Ascending aorta (tissue), 2 donors: ENCODE measurements around the gene SEMA3G. TPM values are rescaled to one million over a fixed set of nuclear protein-coding genes. Genes with fewer than 3 reads are reported as not detected.

ENCODE experiments used
- DNase-seq, 2 donors: peaks; one replicate each; pipeline ENCODE4 v3.0.0-alpha.2; 2019; ENCODE audit warnings: low spot score in 2 of 2
- H3K27ac ChIP-seq, 2 donors: fragments of 200-600 bp; sonication (generic); one replicate each; pipeline ENCODE4 v1.5.1; 2016 to 2017; ENCODE audit warnings: mild to moderate bottlenecking in 1 of 2
- H3K27me3 ChIP-seq: fragments of 200-600 bp; sonication (generic); one replicate; pipeline ENCODE4 v1.5.1; 2017
- H3K36me3 ChIP-seq, 2 donors: fragments of 200-600 bp; sonication (generic); one replicate each; pipeline ENCODE4 v1.5.1; 2016
- H3K4me1 ChIP-seq, 2 donors: fragments of 200-600 bp; sonication (generic); one replicate each; pipeline ENCODE4 v1.5.1; 2016 to 2017; ENCODE audit warnings: mild to moderate bottlenecking in 1 of 2
- H3K4me3 ChIP-seq, 2 donors: fragments of 200-600 bp; sonication (generic); one replicate each; pipeline ENCODE4 v1.5.1; 2016 to 2017; ENCODE audit warnings: mild to moderate bottlenecking in 1 of 2
- H3K9me3 ChIP-seq, 2 donors: fragments of 200-600 bp; sonication (generic); one replicate each; pipeline ENCODE4 v1.5.1; 2016
- intact Hi-C: fragments of 100-400 bp; cut with DNase I; formaldehyde crosslinking; loops from one replicate; pipeline ENCODE4 v1.15.1; 2023
- total RNA-seq: library from RNA; depleted of rRNA; stranded (reverse); fragments of >200 nt; gene quantifications from one replicate; pipeline ENCODE4 v1.1.0, GENCODE V29; 2016
- TF ChIP-seq, protein P1 (sequence below), 3 experiments: fragments of 200-600 bp in 2 of 3; fragments of 450-650 bp in 1 of 3; sonication (generic) in 2 of 3; IDR thresholded peaks; one replicate each; pipeline ENCODE4 v1.5.1; 2016 to 2019; ENCODE audit warnings: antibody characterized with exemption in 3 of 3, mild to moderate bottlenecking in 1 of 3, moderate library complexity in 1 of 3

SEMA3G gene
- total RNA-seq, 1 donor from 2014 or later: 163 TPM

DNA sequence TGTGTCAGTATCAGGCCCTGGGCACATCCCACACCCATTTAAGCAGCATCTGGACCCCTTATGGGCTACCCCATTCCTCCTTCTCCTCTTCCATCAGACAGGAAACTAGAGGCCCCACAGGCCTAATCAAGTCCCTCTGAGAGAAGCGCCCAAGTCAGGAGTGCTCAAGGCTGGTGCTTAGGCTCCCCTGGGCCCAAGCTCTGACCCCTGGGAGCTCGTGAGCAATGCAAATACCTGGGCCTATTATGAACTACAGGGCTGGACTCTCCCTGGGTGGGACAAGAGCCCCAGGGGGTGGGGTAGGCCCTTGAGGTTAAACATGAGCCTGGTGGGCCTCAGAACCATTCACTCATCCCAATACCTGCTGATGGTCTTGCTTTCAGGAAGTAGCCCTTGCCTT is 57.4 kb downstream of the SEMA3G start:
- DNase-seq: no peak
- H3K4me1 ChIP-seq: no peaks in the 10 kb centered on the region
- H3K27me3 ChIP-seq: no peaks in the 10 kb centered on the region
- intact Hi-C loops: no loop called here
- H3K36me3 ChIP-seq: peaks cover 9 to 29% of the 10 kb centered on the region in 2 donors
- no peaks in the 10 kb centered on the region for H3K9me3 ChIP-seq
- TF ChIP-seq, protein P1, sequence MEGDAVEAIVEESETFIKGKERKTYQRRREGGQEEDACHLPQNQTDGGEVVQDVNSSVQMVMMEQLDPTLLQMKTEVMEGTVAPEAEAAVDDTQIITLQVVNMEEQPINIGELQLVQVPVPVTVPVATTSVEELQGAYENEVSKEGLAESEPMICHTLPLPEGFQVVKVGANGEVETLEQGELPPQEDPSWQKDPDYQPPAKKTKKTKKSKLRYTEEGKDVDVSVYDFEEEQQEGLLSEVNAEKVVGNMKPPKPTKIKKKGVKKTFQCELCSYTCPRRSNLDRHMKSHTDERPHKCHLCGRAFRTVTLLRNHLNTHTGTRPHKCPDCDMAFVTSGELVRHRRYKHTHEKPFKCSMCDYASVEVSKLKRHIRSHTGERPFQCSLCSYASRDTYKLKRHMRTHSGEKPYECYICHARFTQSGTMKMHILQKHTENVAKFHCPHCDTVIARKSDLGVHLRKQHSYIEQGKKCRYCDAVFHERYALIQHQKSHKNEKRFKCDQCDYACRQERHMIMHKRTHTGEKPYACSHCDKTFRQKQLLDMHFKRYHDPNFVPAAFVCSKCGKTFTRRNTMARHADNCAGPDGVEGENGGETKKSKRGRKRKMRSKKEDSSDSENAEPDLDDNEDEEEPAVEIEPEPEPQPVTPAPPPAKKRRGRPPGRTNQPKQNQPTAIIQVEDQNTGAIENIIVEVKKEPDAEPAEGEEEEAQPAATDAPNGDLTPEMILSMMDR (IDR thresholded peaks at IDR 0.05): no peak
- H3K27ac ChIP-seq: no peak overlapping the region
- no peak overlapping the region for H3K4me3 ChIP-seq

DNA sequence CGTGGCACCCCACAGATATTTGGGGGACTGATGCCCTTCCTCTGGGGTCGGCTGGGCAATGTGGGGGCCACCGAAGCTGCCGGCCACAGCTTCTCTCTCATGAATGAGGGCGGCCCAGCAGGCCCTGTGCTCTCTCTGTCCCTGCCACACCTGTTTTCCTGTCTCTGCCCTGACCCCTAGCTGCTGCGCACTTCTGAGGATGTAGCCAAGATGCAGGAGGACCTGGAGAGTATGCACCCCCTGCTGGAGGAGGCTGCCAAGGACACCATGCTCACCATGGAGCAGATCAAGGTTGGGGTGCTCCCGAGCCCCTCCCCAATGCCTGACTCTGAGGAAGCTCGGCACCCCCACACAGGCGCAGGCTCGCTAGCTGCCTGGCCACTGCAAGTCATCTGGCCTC is 59.7 kb downstream of the SEMA3G start:
- no peaks in the 10 kb centered on the region for H3K9me3 ChIP-seq
- peaks cover 9 to 14% of the 10 kb centered on the region in 2 donors for H3K36me3 ChIP-seq
- TF ChIP-seq, protein P1 (IDR thresholded peaks at IDR 0.05): no peak
- H3K27me3 ChIP-seq: no peaks in the 10 kb centered on the region
- H3K4me1 ChIP-seq: no peaks in the 10 kb centered on the region
- H3K27ac ChIP-seq: no peak overlapping the region
- H3K4me3 ChIP-seq: no peak overlapping the region
- no peak for DNase-seq
- intact Hi-C loops: no loop called here

DNA sequence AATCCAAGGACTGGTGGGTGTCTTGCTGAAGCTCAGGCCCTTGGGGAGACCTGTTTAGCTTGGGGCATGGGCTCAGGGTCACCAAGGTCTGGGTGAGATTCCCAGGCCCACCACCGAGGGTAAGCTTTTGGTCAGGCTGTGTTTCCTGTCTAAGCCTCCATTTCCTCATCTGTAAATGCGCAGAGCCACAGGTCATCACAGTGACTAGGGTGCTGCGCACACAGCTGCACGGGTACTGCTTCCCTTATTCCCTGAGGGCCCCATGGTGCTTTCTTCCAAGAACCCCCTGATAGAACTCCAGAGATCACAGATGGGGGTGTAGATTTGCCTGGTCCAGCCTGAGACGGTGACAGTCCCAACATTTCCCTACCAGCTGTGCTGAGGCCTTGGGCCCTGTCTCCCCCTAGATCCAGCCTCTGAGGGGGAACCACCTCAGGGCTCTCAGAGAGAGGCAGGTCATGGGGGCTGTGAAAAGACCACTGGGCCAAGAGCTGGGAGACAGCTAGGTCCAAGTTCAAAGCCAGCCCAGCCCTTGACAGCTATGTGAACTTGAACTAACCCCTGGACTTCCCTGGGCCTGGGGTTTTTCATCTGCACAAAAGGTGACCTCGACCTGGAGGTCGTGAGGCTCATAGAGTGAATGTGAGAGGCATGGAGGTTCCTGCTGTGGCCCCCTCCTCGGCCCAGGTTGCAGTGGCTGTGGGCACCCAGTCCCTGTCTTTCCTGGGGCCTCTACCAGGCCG is 60.7 kb downstream of the SEMA3G start:
- DNase-seq: no peak
- intact Hi-C loops: no loop called here
- no peaks in the 10 kb centered on the region for H3K27me3 ChIP-seq
- no peak overlapping the region for H3K27ac ChIP-seq
- peaks cover 9 to 14% of the 10 kb centered on the region in 2 donors for H3K36me3 ChIP-seq
- no peaks in the 10 kb centered on the region for H3K9me3 ChIP-seq
- no peak overlapping the region for H3K4me3 ChIP-seq
- TF ChIP-seq, protein P1 (IDR thresholded peaks at IDR 0.05): no peak
- H3K4me1 ChIP-seq: no peaks in the 10 kb centered on the region

GRCh38 chr3:52383446-52383845 is 61.5 kb downstream of the SEMA3G start:
- DNase-seq: no peak
- H3K27me3 ChIP-seq: no peaks in the 10 kb centered on the region

More at GRCh38 chr3:52383446-52383845, 61.5 kb downstream of the SEMA3G start:
- no peaks in the 10 kb centered on the region for H3K9me3 ChIP-seq
- intact Hi-C loops: no loop called here
- no peaks in the 10 kb centered on the region for H3K4me1 ChIP-seq
- TF ChIP-seq, protein P1 (IDR thresholded peaks at IDR 0.05): no peak
- peaks cover 9% of the 10 kb centered on the region in 2 donors for H3K36me3 ChIP-seq
- H3K27ac ChIP-seq: no peak overlapping the region
- H3K4me3 ChIP-seq: no peak overlapping the region

Other genes with a start within 250 kb of the SEMA3G start
- gene ALAS1, start 246.9 kb downstream of the SEMA3G start, total RNA-seq: 58.3 TPM
- gene TLR9, start 219.5 kb downstream of the SEMA3G start, total RNA-seq: not detected
- 162 TPM for gene TWF2, start 205.9 kb downstream of the SEMA3G start, total RNA-seq
- gene PPM1M, start 199.3 kb downstream of the SEMA3G start, total RNA-seq: 20.3 TPM
- 42.0 TPM for gene WDR82, start 166.5 kb downstream of the SEMA3G start, total RNA-seq
- gene GLYCTK, start 157.3 kb downstream of the SEMA3G start, total RNA-seq: 15.5 TPM
- 7.6 TPM for gene DNAH1, start 128.8 kb downstream of the SEMA3G start, total RNA-seq
- gene BAP1, start 35.1 kb downstream of the SEMA3G start, total RNA-seq: 90.7 TPM
- gene PHF7, start 34.4 kb downstream of the SEMA3G start, total RNA-seq: not detected
- gene TNNC1, start 8.9 kb upstream of the SEMA3G start, total RNA-seq: 68.6 TPM
- gene NISCH, start 10.5 kb upstream of the SEMA3G start, total RNA-seq: 58.3 TPM
- 363 TPM for gene STAB1, start 50.2 kb upstream of the SEMA3G start, total RNA-seq
- gene NT5DC2, start 88.8 kb upstream of the SEMA3G start, total RNA-seq: 95.5 TPM
- not detected for gene UQCC5, start 91.5 kb upstream of the SEMA3G start, total RNA-seq
- gene PBRM1, start 240.8 kb upstream of the SEMA3G start, total RNA-seq: 36.7 TPM
- 50.4 TPM for gene GNL3, start 240.9 kb upstream of the SEMA3G start, total RNA-seq